TTC549 (cell line): ENCODE measurements around the gene OXNAD1.

Experiments used
- FAIRE-seq: peaks from 2 replicates; lab custom pipeline; 2012; peaks lifted over from hg19 to GRCh38; lab: Jason Lieb, UNC

The OXNAD1 gene

DNA sequence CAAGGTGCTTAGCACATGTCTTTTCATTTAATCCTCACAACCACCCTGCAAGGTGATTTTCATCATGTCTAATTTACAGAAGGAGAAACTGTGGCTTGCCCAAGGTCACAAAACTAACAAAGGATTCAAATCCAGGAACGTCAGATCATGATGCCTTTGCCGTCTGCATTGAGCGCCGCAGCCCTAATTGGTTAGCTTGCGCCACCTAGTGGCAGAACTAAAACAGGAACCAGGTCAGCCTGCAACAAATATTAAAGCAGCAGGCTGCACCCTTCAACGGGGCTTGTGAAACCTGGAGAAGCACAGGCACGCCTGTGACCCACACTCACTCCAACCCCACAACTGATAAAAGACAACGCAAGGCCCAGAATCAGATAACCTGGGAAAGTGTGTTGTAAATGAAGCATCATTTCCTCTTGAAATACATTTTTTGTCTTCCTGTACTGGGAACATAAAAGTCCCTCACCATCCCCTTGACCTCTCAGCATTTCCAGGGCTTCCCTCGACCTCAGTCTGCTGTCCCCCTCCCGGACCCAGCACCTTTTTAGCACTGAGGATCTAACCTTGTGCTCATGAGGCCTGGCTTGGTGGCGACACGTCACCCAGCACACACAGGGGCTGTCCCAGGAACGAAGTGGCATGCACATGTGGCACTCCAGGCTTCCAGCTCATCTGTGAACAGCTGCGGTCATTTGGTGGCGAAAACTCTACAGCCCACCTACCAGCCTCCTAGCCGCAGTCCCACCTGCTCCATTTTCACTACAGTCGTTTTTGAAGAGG lies 17.5 kb upstream of the OXNAD1 start:
- no peak for FAIRE-seq

GRCh38 chr3:16248556-16248955 lies 16.5 kb upstream of the OXNAD1 start:
- FAIRE-seq: no peak

DNA sequence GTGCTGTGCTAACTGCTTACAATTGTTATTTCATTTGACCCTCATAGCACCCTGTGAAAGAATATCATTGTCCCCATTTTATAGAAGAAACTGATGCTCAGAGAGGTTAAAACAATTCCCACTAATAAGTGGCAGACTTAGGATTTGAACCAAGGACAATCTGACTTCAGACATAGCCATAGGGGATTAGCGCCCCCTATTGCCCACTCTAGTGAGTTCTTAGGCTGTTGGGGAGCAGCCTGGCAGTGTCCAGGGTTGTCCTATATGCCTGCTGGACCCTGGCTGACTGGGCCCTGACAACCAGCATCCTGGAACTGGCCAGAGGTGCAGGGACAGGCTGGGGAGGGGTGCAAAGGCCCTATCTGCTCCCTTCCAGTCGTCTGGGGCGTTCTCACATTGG lies 15.7 kb upstream of the OXNAD1 start:
- no peak for FAIRE-seq

- FAIRE-seq: no peak
Observed at GRCh38 chr3:16249886-16250285, 15.1 kb upstream of the OXNAD1 start.

DNA sequence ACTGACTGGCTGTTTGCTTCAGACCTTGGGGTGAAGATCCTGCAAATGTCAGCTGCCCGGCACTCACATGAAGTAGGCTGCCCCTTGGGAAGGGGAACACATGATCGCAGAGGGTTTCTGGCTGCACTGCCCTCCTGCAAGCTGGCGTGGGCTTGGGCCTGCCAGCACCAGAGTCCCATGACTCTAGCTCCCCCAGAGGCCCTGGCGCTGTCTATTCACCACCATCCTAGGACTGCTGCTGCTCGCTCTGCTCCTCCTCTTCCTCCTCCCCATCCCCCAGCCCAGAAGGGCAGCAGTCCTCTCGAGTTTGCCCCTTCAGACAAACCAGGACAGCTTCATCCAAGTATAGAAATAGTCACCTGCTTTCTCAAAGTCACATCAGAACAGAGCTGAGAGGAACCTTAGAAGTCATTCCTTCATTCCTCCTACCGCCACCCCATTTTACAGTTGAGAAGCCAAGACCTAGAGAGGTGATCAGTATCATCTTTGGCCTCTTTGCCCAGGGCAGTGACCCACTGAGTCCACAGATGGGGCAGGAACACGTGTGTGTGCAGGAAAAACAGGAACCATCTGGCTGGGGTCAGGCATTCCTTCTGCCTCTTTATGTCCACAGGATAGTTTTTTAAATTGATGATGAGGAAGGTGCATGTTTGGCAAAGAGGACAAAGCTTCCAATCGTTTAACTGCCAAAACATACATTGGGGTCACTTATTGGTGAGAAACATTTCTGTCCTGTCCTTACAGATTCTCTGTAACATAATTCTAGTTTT lies 13.5 kb upstream of the OXNAD1 start:
- FAIRE-seq: no peak

DNA sequence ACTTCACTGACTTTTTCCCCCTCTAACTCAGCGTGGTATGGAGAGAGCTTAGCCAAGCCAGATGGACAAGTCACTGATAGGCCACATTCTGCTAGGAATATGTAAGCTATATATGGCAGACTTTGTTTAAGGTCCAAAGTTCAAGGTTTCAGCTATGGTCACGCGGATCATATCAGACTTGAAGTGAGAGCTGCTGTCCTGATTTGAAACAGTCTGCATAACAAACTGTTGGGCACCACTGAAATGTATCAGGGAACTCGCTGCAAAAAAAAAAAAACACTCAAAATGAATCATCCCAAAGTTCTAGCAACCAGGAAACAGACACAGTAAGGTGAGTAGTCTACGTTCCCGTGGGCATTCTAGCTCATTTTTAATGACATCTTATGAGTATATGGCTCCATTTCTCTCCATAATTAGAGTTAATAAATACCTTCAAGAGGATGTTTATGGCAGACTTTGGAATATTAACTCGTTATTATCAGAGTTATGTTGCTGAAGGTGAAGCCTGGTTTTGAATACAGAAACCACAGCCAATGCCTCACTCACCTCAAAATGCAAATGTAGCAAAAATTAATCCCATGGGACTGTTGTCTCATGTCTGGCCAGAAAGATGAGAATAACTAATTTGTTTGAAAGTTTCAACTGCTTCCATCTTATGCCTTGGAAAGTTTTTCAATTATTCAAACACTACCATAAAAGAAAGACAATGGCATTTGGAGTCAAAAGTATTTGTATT lies 12.6 kb upstream of the OXNAD1 start:
- FAIRE-seq: no peak

DNA sequence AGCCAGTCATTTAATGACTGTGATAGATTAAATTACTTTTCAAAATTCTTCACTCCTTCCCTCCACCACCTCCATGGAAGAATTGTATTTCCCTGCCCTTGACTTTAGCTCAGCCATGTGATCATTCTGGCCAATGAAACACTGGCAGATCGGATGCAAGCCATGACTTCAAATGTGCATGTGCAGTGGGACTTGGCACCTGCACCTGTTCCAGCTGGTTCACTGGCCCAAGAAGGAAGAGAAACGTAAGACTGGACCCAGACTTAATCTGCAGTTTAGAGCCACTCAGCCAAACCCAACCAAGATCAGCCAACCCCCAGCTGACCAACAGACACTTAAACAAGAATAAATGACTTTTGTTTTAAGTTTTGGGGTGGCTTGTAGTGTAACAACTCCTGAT lies 12.0 kb upstream of the OXNAD1 start:
- FAIRE-seq: no peak

DNA sequence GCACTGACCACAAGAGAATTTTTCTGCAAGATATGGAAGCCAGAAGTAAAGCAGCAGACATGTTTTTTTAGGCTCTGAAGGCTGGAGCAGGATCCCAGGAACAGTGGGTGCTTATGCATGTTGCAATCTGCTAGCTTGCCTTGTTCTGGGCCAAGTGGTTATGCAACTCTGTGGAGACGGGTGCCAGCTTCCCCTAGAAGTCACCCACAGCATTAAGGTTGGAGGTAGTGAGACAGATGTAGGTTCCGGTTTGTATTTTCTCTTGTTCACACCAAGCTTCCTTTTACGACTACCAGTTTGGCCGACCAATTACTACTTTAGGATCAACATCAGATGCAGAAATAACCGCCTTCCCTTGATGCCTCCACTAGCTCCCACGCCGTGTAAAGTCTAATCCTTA lies 11.4 kb upstream of the OXNAD1 start:
- FAIRE-seq: no peak

- FAIRE-seq: no peak
Observed at GRCh38 chr3:16254916-16255315, 10.1 kb upstream of the OXNAD1 start.

GRCh38 chr3:16255326-16255725 lies 9.7 kb upstream of the OXNAD1 start:
- FAIRE-seq: no peak

GRCh38 chr3:16255726-16256125 lies 9.3 kb upstream of the OXNAD1 start:
- no peak for FAIRE-seq

DNA sequence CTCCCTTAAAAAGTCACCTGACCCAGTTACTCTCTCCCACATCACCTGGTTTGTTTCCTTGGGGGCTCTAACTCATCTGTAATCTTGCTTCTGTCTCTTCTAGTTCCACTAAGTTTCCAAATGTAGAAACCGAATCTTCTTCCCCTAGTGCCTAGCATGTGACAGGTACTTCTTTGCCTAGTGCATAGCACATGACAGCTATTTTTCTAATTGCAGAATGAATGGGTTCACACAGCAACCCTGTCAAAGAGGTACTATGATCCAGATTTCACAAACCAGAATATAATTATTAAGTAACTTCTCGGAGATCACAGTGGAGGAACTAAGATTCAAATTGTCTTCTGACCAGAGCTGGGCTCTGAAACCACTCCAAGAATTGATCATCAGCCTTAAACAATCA lies 7.7 kb upstream of the OXNAD1 start:
- FAIRE-seq: no peak

GRCh38 chr3:16258177-16258576 lies 6.8 kb upstream of the OXNAD1 start:
- FAIRE-seq: no peak

- no peak for FAIRE-seq
Observed at GRCh38 chr3:16258866-16259265, 6.1 kb upstream of the OXNAD1 start.

DNA sequence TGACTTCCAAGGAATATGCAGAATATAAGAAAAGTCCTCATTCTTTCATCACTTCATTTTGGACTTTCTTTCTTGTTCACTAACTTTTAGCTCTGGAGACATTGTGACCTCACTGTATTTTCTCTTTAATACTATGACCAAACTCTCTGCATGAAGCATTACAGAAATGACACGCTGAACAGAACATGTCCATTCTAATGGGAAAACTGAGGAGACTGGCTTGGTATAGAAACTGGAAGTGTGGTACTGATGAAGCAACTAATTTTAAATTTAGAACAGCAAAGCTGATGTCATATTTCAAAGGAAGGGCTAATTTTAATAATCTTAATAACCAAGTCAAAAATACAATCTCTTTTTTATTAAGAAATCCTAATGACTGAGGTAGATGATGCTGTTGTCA lies 5.0 kb upstream of the OXNAD1 start:
- no peak for FAIRE-seq

DNA sequence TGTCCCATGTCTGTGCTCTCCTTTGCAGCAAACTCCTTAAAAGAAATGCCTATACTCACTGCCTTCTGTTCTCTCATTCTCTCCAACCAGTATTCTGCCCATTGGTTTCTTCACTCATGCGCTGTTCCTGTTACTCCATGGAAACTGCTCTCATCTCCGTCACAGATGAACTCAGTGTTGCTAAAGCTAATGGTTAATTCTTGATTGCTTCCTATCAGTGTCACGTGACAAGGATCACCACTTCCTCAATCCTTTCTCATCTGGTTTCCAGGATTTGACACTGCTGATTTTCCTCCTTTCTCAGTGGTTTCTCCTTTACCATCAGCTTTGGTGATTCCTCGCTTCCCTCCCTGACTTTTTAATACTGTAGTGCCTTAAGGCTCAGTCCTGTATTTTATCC lies 2.8 kb upstream of the OXNAD1 start:
- no peak for FAIRE-seq

- no peak for FAIRE-seq
Observed at GRCh38 chr3:16264174-16264707, 771 bp upstream of the OXNAD1 start.

GRCh38 chr3:16265455-16265786 lies 409 bp downstream of the OXNAD1 start:
- no peak for FAIRE-seq

GRCh38 chr3:16266714-16267113 lies 1.7 kb downstream of the OXNAD1 start:
- FAIRE-seq: no peak

- no peak for FAIRE-seq
Observed at GRCh38 chr3:16270855-16271254, 5.8 kb downstream of the OXNAD1 start.

- no peak for FAIRE-seq
Observed at GRCh38 chr3:16272588-16272987, 7.6 kb downstream of the OXNAD1 start.

GRCh38 chr3:16273867-16274266 lies 8.9 kb downstream of the OXNAD1 start:
- no peak for FAIRE-seq

- no peak for FAIRE-seq
Observed at GRCh38 chr3:16277471-16277870, 12.5 kb downstream of the OXNAD1 start.
